HepG2 (cell line): ENCODE data around the gene WNT1. TPM values are rescaled to one million over a fixed set of nuclear protein-coding genes. Genes with fewer than 3 reads are reported as not detected.
A peak's percentile ranks its signal among the peaks of the same experiment; 100 is the strongest.

Source experiments
- ARNT2 ChIP-seq: sonication (generic); formaldehyde crosslinking; IDR thresholded peaks from 2 replicates; pipeline ENCODE4 v1.8.0; 2022; ENCODE audit warnings: mild to moderate bottlenecking, low read depth, missing genetic modification reagents, moderate library complexity
- DR1 ChIP-seq: sonication (generic); formaldehyde crosslinking; IDR thresholded peaks from 2 replicates; pipeline ENCODE4 v1.8.0; 2021; ENCODE audit warnings: mild to moderate bottlenecking, missing genetic modification reagents, inconsistent platforms
- GLI4 ChIP-seq: sonication (generic); formaldehyde crosslinking; IDR thresholded peaks from 2 replicates; pipeline ENCODE4 v1.5.1; 2020; ENCODE audit warnings: missing genetic modification reagents, mild to moderate bottlenecking, moderate library complexity, borderline replicate concordance
- HDAC2 ChIP-seq: sonication (generic); formaldehyde crosslinking; IDR thresholded peaks from 2 replicates; pipeline ENCODE4 v1.4.0; 2020; ENCODE audit warnings: missing genetic modification reagents
- HNRNPLL ChIP-seq: fragments of 200-400 bp; formaldehyde crosslinking; IDR thresholded peaks from 2 replicates; pipeline ENCODE4 v1.6.1; 2017; ENCODE audit warnings: mild to moderate bottlenecking, low read depth, low read length; ENCODE audit not compliant: poor library complexity, severe bottlenecking
- KDM1A ChIP-seq: IDR thresholded peaks from 2 replicates; pipeline ENCODE4 v1.6.1; 2016; ENCODE audit warnings: missing compliant biosample characterization
- MBD4 ChIP-seq: IDR thresholded peaks from 2 replicates; pipeline ENCODE4 v1.6.1; 2012; ENCODE audit warnings: low read length, inconsistent platforms, borderline replicate concordance
- MTA1 ChIP-seq: sonication (generic); formaldehyde crosslinking; IDR thresholded peaks from 2 replicates; pipeline ENCODE4 v1.4.0; 2020; ENCODE audit warnings: missing genetic modification reagents, mild to moderate bottlenecking, borderline replicate concordance
- NFYC ChIP-seq: IDR thresholded peaks from 2 replicates; pipeline ENCODE4 v1.6.1; 2016; ENCODE audit warnings: missing genetic modification reagents, missing compliant biosample characterization
- PHB2 ChIP-seq: fragments of 450-650 bp; IDR thresholded peaks from 2 replicates; pipeline ENCODE4 v1.6.1; 2018; ENCODE audit not compliant: partially characterized antibody
- POGZ ChIP-seq: sonication (generic); formaldehyde crosslinking; IDR thresholded peaks from 2 replicates; pipeline ENCODE4 v1.4.0; 2020; ENCODE audit warnings: mild to moderate bottlenecking, missing genetic modification reagents
- RARA ChIP-seq: IDR thresholded peaks from 2 replicates; pipeline ENCODE4 v1.6.1; 2016; ENCODE audit warnings: missing genetic modification reagents, missing compliant biosample characterization
- REST ChIP-seq, 2 experiments: IDR thresholded peaks; 2 replicates each; pipeline ENCODE4 v1.6.1; 2011 to 2012; ENCODE audit warnings: low read length in 2 of 2, borderline replicate concordance in 1 of 2, low read depth in 1 of 2, mild to moderate bottlenecking in 1 of 2, moderate library complexity in 1 of 2
- TEF ChIP-seq: sonication (generic); formaldehyde crosslinking; IDR thresholded peaks from 2 replicates; pipeline ENCODE4 v1.5.0; 2020; ENCODE audit warnings: missing genetic modification reagents
- UBTF ChIP-seq: sonication (generic); formaldehyde crosslinking; IDR thresholded peaks from 2 replicates; pipeline ENCODE4 v1.4.0; 2020; ENCODE audit warnings: mild to moderate bottlenecking, missing genetic modification reagents
- ZBTB7B ChIP-seq: sonication (generic); formaldehyde crosslinking; IDR thresholded peaks from 2 replicates; pipeline ENCODE4 v1.4.0; 2020; ENCODE audit warnings: missing genetic modification reagents
- ZNF234 ChIP-seq: sonication (generic); formaldehyde crosslinking; conservative IDR thresholded peaks from 2 replicates; pipeline ENCODE4 v1.5.1; 2020; ENCODE audit warnings: mild to moderate bottlenecking, missing genetic modification reagents
- ZNF33B ChIP-seq: sonication (generic); formaldehyde crosslinking; IDR thresholded peaks from 2 replicates; pipeline ENCODE4 v1.5.1; 2020; ENCODE audit warnings: mild to moderate bottlenecking, missing genetic modification reagents
- polyA plus RNA-seq, 8 experiments: library from polyadenylated mRNA; depleted of rRNA in 3 of 8; stranded (reverse) in 7 of 8; unstranded in 1 of 8; fragments of >200 nt; fragmentation: Illumina TruSeq in 4 of 8; extraction: Trizol in 4 of 8; gene quantifications; 2 replicates each; pipeline versions ENCODE4 v1.2.1 to v1.2.3, GENCODE V29; 2011 to 2016; ENCODE audit warnings: low read depth in 4 of 8, missing spikeins in 1 of 8, mixed read lengths in 1 of 8; ENCODE audit not compliant: insufficient read depth in 1 of 8
- total RNA-seq, 5 experiments: library from RNA; depleted of rRNA; stranded (reverse); fragments of >200 nt; fragmentation: Illumina TruSeq; extraction: Trizol; gene quantifications; 2 replicates each; pipeline ENCODE4 v1.2.3, GENCODE V29; 2016; ENCODE audit warnings: low read depth in 1 of 5
- TF ChIP-seq, protein P1 (sequence below): sonication (generic); formaldehyde crosslinking; IDR thresholded peaks from 2 replicates; pipeline ENCODE4 v1.4.0; 2020; ENCODE audit warnings: missing genetic modification reagents

The WNT1 gene
- total and polyA plus RNA-seq, 2 of the 13 experiments (the other 11 are each of a cell fraction or from before 2014, with no cell fraction given): not detected

GRCh38 chr12:48979602-48980388, 1.7 kb downstream of the WNT1 start (continued):
- TF ChIP-seq REST (IDR thresholded peaks at IDR 0.05; ENCODE audit: borderline replicate concordance in 1 of 2, low read depth in 1 of 2, low read length in 2 of 2) (no peak), DR1 (CRISPR knock-in tag) (no peak), ZNF234 (no peak), PHB2 (no peak), RARA (CRISPR knock-in tag) (0 out of 2 replicates have a peak, but pooled peaks have one; percentile 34), HDAC2 (CRISPR knock-in tag) (no peak), NFYC (CRISPR knock-in tag) (no peak), ZNF33B (CRISPR knock-in tag) (no peak), POGZ (CRISPR knock-in tag) (no peak), HNRNPLL (peak; percentile 65), GLI4 (CRISPR knock-in tag) (no peak), TEF (CRISPR knock-in tag) (no peak), ZBTB7B (CRISPR knock-in tag) (no peak), MTA1 (CRISPR knock-in tag) (no peak), MBD4 (no peak), ARNT2 (CRISPR knock-in tag) (no peak), UBTF (CRISPR knock-in tag) (peak; percentile 2; the same call in 1 of the 2 replicates), KDM1A (no peak)
- TF ChIP-seq, protein P1, sequence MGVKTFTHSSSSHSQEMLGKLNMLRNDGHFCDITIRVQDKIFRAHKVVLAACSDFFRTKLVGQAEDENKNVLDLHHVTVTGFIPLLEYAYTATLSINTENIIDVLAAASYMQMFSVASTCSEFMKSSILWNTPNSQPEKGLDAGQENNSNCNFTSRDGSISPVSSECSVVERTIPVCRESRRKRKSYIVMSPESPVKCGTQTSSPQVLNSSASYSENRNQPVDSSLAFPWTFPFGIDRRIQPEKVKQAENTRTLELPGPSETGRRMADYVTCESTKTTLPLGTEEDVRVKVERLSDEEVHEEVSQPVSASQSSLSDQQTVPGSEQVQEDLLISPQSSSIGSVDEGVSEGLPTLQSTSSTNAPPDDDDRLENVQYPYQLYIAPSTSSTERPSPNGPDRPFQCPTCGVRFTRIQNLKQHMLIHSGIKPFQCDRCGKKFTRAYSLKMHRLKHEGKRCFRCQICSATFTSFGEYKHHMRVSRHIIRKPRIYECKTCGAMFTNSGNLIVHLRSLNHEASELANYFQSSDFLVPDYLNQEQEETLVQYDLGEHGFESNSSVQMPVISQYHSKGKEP (CRISPR knock-in tag): no peak
